Measurements from ENCODE around the gene ANKRD12.

GRCh38 chr18:9146224-9146623, 9.6 kb downstream of the ANKRD12 start:
- TF ChIP-seq EZH2 (IDR thresholded peaks at IDR 0.05; ENCODE audit: low read length): no peak
- TF ChIP-seq CTCF (optimal IDR thresholded peaks at IDR 0.05 in 1 of 3, IDR thresholded peaks at IDR 0.05 in 1 of 3, conservative IDR thresholded peaks at IDR 0.05 in 1 of 3; ENCODE audit: extremely low read depth in 1 of 3, insufficient read depth in 2 of 3, low read length in 3 of 3): no peak
